ENCODE results near the gene GRID2.

DNA sequence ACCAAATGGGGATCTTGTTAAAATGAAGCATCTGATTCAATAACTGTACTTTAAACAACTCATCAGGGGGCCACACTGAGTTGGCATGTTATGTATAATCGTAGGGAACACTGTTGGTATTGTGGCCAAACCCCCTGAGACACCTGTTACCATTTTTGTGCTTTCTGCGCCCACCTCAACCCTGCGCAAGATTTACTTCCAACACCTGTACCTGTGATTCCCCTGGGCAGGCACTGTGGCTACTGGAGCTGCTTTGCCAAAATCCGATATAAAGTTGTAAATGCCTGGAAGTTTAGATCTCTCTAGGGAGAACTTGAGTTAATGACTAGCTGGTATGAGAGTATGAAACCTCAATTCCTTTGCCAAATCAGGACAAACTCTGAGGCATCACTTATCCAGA, 1265.0 kb downstream of the GRID2 start:
- TF ChIP-seq, protein P1, sequence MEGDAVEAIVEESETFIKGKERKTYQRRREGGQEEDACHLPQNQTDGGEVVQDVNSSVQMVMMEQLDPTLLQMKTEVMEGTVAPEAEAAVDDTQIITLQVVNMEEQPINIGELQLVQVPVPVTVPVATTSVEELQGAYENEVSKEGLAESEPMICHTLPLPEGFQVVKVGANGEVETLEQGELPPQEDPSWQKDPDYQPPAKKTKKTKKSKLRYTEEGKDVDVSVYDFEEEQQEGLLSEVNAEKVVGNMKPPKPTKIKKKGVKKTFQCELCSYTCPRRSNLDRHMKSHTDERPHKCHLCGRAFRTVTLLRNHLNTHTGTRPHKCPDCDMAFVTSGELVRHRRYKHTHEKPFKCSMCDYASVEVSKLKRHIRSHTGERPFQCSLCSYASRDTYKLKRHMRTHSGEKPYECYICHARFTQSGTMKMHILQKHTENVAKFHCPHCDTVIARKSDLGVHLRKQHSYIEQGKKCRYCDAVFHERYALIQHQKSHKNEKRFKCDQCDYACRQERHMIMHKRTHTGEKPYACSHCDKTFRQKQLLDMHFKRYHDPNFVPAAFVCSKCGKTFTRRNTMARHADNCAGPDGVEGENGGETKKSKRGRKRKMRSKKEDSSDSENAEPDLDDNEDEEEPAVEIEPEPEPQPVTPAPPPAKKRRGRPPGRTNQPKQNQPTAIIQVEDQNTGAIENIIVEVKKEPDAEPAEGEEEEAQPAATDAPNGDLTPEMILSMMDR (IDR thresholded peaks at IDR 0.05), result no peak
- TF ChIP-seq POLR2A (IDR thresholded peaks at IDR 0.05), result no peak

Data from thyroid gland (tissue), 4 donors.